ENCODE results near the gene SMAD3. TPM values are rescaled to one million over a fixed set of nuclear protein-coding genes. Genes with fewer than 3 reads are reported as not detected.

SMAD3 gene
- polyA plus RNA-seq, 1 donor from 2014 or later, result 1.0 TPM

DNA sequence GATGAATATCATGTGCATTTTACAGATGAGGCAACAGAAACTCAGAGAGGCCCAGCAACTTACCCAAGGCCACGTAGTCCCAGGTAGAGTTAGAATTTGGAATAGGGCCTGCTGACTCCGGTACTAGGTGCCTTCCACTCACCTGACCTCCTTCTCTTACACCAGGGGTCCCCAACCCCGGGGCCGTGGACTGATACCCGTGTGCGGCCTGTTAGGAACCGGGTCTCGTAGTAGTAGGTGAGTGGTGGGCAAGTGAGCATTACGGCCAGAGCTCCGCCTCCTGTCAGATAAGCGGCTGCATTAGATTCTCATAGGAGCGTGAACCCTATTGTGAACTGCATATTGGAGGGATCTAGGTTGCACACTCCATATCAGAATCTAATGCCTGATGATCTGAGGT is 64.8 kb downstream of the SMAD3 start:
- H3K9me3 ChIP-seq (ENCODE audit: low read length), result no peaks in the 10 kb centered on the region
- no peak overlapping the region for H2AFZ ChIP-seq (ENCODE audit: low read depth, low read length)
- H3K4me3 ChIP-seq (ENCODE audit: low read length), result no peak overlapping the region
- no peak overlapping the region for H3K27ac ChIP-seq (ENCODE audit: low read length)
- no peak overlapping the region for H3K4me2 ChIP-seq (ENCODE audit: low read length)
- no peaks in the 10 kb centered on the region for H3K36me3 ChIP-seq (ENCODE audit: insufficient read depth, low read length)
- no peaks in the 10 kb centered on the region for H3K79me2 ChIP-seq (replicated peaks; ENCODE audit: insufficient read depth, low read length)
- no peaks in the 10 kb centered on the region for H3K9me2 ChIP-seq (ENCODE audit: insufficient read depth, low read length)
- no peaks in the 10 kb centered on the region for H3K27me3 ChIP-seq (ENCODE audit: insufficient read depth, low read depth, low read length)
- H3K9ac ChIP-seq (ENCODE audit: low read length), result no peak overlapping the region
- TF ChIP-seq EZH2 (IDR thresholded peaks at IDR 0.05; ENCODE audit: borderline replicate concordance, insufficient read depth, low read length, poor library complexity, severe bottlenecking) (no peak), EP300 (conservative IDR thresholded peaks at IDR 0.05; ENCODE audit: poor library complexity, severe bottlenecking) (no peak), POLR2AphosphoS5 (IDR thresholded peaks at IDR 0.05) (no peak), SMC3 (conservative IDR thresholded peaks at IDR 0.05; ENCODE audit: poor library complexity) (no peak)
- no peaks in the 10 kb centered on the region for H4K20me1 ChIP-seq (ENCODE audit: insufficient read depth)
- no peaks in the 10 kb centered on the region for H3F3A ChIP-seq (ENCODE audit: insufficient read depth, low read length, poor library complexity, severe bottlenecking)

DNA sequence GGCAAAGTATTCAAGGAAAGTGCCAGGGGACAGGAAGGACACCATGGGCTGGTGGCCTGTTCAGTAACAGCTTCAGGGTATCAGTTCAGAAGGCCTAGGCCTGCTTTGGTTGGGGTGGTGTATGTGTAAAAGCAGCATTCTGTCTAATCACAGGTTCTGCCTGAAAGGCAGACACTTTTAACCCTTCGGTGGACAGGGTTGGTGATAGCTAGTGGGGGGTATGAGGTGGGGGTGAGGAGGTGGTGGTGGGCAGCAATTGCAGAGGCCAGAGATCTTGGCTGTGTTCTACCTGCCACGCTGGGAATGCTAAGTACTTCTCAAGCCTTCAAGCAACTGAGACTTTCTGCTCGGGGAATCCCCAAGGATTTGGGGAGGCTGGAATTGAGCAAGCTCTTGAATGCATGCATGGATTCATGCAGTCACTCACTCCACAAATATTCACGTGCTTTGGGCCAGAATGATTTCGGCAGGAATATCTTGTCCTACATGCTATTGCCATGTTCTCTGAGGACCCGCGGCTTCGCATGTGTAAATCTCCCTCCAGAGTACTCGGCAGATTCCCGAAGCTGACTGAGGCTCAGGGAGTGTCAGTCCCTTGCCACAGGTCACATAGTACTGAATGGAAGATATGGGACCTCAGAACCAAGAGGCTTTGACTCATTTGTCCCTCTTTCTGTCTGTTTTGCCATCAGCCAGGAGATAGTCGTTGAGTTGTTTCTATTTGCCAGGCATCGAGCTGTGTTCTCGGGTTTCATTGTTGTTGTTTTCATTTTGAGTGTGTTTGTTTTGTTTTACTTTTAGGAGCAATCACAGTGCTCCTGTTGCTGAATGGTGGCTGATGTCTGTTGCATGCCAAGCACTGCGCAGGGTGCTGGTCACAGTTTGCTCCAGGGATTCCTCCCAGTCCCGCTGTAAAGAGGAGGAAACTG is 65.5 kb downstream of the SMAD3 start:
- Histone ChIP-seq H2AFZ (ENCODE audit: low read depth, low read length) (no peak overlapping the region), H3K36me3 (ENCODE audit: insufficient read depth, low read length) (no peaks in the 10 kb centered on the region), H4K20me1 (ENCODE audit: insufficient read depth) (no peaks in the 10 kb centered on the region), H3K4me3 (ENCODE audit: low read length) (no peak overlapping the region), H3K27ac (ENCODE audit: low read length) (no peak overlapping the region), H3K27me3 (ENCODE audit: insufficient read depth, low read depth, low read length) (no peaks in the 10 kb centered on the region), H3K9me3 (ENCODE audit: low read length) (no peaks in the 10 kb centered on the region), H3K4me2 (ENCODE audit: low read length) (no peak overlapping the region), H3K9me2 (ENCODE audit: insufficient read depth, low read length) (no peaks in the 10 kb centered on the region), H3F3A (ENCODE audit: insufficient read depth, low read length, poor library complexity, severe bottlenecking) (no peaks in the 10 kb centered on the region), H3K9ac (ENCODE audit: low read length) (no peak overlapping the region), H3K79me2 (replicated peaks; ENCODE audit: insufficient read depth, low read length) (no peaks in the 10 kb centered on the region)
- TF ChIP-seq EZH2 (IDR thresholded peaks at IDR 0.05; ENCODE audit: borderline replicate concordance, insufficient read depth, low read length, poor library complexity, severe bottlenecking) (no peak), TAF1 (IDR thresholded peaks at IDR 0.05; ENCODE audit: low read depth) (no peak), MXI1 (conservative IDR thresholded peaks at IDR 0.05; ENCODE audit: poor library complexity, severe bottlenecking) (no peak)
- TF ChIP-seq, protein P1, sequence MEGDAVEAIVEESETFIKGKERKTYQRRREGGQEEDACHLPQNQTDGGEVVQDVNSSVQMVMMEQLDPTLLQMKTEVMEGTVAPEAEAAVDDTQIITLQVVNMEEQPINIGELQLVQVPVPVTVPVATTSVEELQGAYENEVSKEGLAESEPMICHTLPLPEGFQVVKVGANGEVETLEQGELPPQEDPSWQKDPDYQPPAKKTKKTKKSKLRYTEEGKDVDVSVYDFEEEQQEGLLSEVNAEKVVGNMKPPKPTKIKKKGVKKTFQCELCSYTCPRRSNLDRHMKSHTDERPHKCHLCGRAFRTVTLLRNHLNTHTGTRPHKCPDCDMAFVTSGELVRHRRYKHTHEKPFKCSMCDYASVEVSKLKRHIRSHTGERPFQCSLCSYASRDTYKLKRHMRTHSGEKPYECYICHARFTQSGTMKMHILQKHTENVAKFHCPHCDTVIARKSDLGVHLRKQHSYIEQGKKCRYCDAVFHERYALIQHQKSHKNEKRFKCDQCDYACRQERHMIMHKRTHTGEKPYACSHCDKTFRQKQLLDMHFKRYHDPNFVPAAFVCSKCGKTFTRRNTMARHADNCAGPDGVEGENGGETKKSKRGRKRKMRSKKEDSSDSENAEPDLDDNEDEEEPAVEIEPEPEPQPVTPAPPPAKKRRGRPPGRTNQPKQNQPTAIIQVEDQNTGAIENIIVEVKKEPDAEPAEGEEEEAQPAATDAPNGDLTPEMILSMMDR (IDR thresholded peaks at IDR 0.05; ENCODE audit: poor library complexity, severe bottlenecking), result no peak

DNA sequence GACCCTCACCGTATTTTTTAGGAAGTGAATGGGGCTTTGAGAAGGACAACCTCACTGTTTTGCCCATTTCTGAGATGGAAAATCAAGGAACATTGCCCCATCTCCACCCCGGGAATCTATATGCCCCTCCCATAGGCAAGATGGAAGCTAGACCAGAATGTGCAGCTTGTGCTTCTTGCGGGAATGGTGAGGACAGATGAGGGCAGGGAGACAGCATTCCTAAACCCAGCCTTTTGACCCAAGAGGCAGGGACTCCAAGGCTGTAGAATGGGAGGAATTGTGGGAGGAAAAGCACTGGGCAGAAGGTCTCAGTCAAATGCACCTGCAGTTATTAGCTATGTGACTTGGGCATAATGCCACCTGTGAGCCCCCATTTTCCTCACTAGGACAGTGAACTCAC is 66.9 kb downstream of the SMAD3 start:
- Histone ChIP-seq H3F3A (ENCODE audit: insufficient read depth, low read length, poor library complexity, severe bottlenecking) (no peaks in the 10 kb centered on the region), H3K27ac (ENCODE audit: low read length) (no peak overlapping the region), H3K36me3 (ENCODE audit: insufficient read depth, low read length) (no peaks in the 10 kb centered on the region), H3K9me2 (ENCODE audit: insufficient read depth, low read length) (no peaks in the 10 kb centered on the region), H3K4me2 (ENCODE audit: low read length) (no peak overlapping the region), H2AFZ (ENCODE audit: low read depth, low read length) (no peak overlapping the region), H3K79me2 (replicated peaks; ENCODE audit: insufficient read depth, low read length) (no peaks in the 10 kb centered on the region), H3K27me3 (ENCODE audit: insufficient read depth, low read depth, low read length) (no peaks in the 10 kb centered on the region), H3K4me3 (ENCODE audit: low read length) (no peak overlapping the region), H3K9ac (ENCODE audit: low read length) (no peak overlapping the region), H3K9me3 (ENCODE audit: low read length) (no peaks in the 10 kb centered on the region), H4K20me1 (ENCODE audit: insufficient read depth) (no peaks in the 10 kb centered on the region)
- TF ChIP-seq POLR2AphosphoS5 (IDR thresholded peaks at IDR 0.05), result no peak
- no peak for TF ChIP-seq RAD21 (conservative IDR thresholded peaks at IDR 0.05)
- no peak for TF ChIP-seq TAF1 (IDR thresholded peaks at IDR 0.05; ENCODE audit: low read depth)
- TF ChIP-seq, protein P1 (IDR thresholded peaks at IDR 0.05; ENCODE audit: poor library complexity, severe bottlenecking), result no peak
- no peak for TF ChIP-seq SMC3 (conservative IDR thresholded peaks at IDR 0.05; ENCODE audit: poor library complexity)
- TF ChIP-seq, protein P2, sequence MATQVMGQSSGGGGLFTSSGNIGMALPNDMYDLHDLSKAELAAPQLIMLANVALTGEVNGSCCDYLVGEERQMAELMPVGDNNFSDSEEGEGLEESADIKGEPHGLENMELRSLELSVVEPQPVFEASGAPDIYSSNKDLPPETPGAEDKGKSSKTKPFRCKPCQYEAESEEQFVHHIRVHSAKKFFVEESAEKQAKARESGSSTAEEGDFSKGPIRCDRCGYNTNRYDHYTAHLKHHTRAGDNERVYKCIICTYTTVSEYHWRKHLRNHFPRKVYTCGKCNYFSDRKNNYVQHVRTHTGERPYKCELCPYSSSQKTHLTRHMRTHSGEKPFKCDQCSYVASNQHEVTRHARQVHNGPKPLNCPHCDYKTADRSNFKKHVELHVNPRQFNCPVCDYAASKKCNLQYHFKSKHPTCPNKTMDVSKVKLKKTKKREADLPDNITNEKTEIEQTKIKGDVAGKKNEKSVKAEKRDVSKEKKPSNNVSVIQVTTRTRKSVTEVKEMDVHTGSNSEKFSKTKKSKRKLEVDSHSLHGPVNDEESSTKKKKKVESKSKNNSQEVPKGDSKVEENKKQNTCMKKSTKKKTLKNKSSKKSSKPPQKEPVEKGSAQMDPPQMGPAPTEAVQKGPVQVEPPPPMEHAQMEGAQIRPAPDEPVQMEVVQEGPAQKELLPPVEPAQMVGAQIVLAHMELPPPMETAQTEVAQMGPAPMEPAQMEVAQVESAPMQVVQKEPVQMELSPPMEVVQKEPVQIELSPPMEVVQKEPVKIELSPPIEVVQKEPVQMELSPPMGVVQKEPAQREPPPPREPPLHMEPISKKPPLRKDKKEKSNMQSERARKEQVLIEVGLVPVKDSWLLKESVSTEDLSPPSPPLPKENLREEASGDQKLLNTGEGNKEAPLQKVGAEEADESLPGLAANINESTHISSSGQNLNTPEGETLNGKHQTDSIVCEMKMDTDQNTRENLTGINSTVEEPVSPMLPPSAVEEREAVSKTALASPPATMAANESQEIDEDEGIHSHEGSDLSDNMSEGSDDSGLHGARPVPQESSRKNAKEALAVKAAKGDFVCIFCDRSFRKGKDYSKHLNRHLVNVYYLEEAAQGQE (IDR thresholded peaks at IDR 0.05; ENCODE audit: borderline replicate concordance), result no peak
- no peak for TF ChIP-seq EP300 (conservative IDR thresholded peaks at IDR 0.05; ENCODE audit: poor library complexity, severe bottlenecking)
- TF ChIP-seq MXI1 (conservative IDR thresholded peaks at IDR 0.05; ENCODE audit: poor library complexity, severe bottlenecking), result no peak
- no peak for TF ChIP-seq EZH2 (IDR thresholded peaks at IDR 0.05; ENCODE audit: borderline replicate concordance, insufficient read depth, low read length, poor library complexity, severe bottlenecking)

All from neural cell (in vitro differentiated cells).